IMR-90 (cell line): ENCODE measurements around the gene STX1B. TPM values are rescaled to one million over a fixed set of nuclear protein-coding genes. Genes with fewer than 3 reads are reported as not detected.

Experiments
- ATAC-seq: fragments of 200-7000 bp; cut with Tn5 transposase; 2 replicates; pipeline ENCODE4 v1.9.1; 2020; ENCODE audit warnings: low read depth, mild to moderate bottlenecking, moderate library complexity
- BruUV-seq: library from RNA; stranded (reverse); fragments of 400-500 nt; replicated peaks from 2 replicates; lab custom pipeline; 2021; lab: Mats Ljungman, UMichigan
- CTCF ChIA-PET: fragments of 300-600 bp; formaldehyde crosslinking; extraction: SDS; loops from one replicate; lab custom pipeline; 2021; ENCODE audit warnings: antibody characterized with exemption; lab: Yijun Ruan, JAX
- POLR2A ChIA-PET: fragments of 300-600 bp; sonication (Branson Sonifier 250); formaldehyde crosslinking; loops from one replicate; lab custom pipeline; 2022; ENCODE audit warnings: antibody characterized with exemption; ENCODE audit not compliant: unreplicated experiment; lab: Charles Lee
- DNase-seq: peaks from one replicate; pipeline ENCODE4 v3.0.0; 2013
- H2AFZ ChIP-seq: replicated peaks from 2 replicates; pipeline ENCODE3; 2013; ENCODE audit warnings: low read length, mild to moderate bottlenecking; ENCODE audit not compliant: poor library complexity
- H2AK5ac ChIP-seq: 2 replicates; pipeline ENCODE4 v1.6.1; 2013; ENCODE audit warnings: low read depth, low read length, inconsistent platforms
- H2AK9ac ChIP-seq: replicated peaks from 2 replicates; pipeline ENCODE3; 2013; ENCODE audit warnings: mild to moderate bottlenecking, low read depth, low read length, moderate library complexity; ENCODE audit not compliant: poor library complexity
- H2BK120ac ChIP-seq: 2 replicates; pipeline ENCODE4 v1.6.1; 2013; ENCODE audit warnings: low read depth, low read length, inconsistent platforms
- H2BK15ac ChIP-seq: 3 replicates; pipeline ENCODE4 v1.6.1; 2013; ENCODE audit warnings: low read depth, low read length, inconsistent platforms
- H2BK20ac ChIP-seq: 2 replicates; pipeline ENCODE4 v1.6.1; 2013; ENCODE audit warnings: low read depth, mild to moderate bottlenecking, inconsistent platforms, low read length, moderate library complexity
- H2BK5ac ChIP-seq: 2 replicates; pipeline ENCODE4 v1.6.1; 2013; ENCODE audit warnings: mild to moderate bottlenecking, low read depth, low read length, inconsistent platforms; ENCODE audit not compliant: poor library complexity, severe bottlenecking
- H3K14ac ChIP-seq: replicated peaks from 2 replicates; pipeline ENCODE4 v1.6.1; 2013; ENCODE audit warnings: low read depth, low read length, inconsistent platforms
- H3K18ac ChIP-seq: 2 replicates; pipeline ENCODE4 v1.6.1; 2013; ENCODE audit warnings: low read depth, low read length, control low read depth
- H3K23ac ChIP-seq: 2 replicates; pipeline ENCODE4 v1.6.1; 2013; ENCODE audit warnings: low read depth, low read length, inconsistent platforms
- H3K27ac ChIP-seq: 2 replicates; pipeline ENCODE4 v1.5.1; 2013; ENCODE audit warnings: mild to moderate bottlenecking, control low read depth, low read length; ENCODE audit not compliant: insufficient read depth
- H3K27me3 ChIP-seq: 2 replicates; pipeline ENCODE4 v1.6.1; 2013; ENCODE audit warnings: low read length; ENCODE audit not compliant: control insufficient read depth, insufficient read depth
- H3K36me3 ChIP-seq: 2 replicates; pipeline ENCODE4 v1.6.1; 2013; ENCODE audit warnings: low read length, mixed read lengths; ENCODE audit not compliant: control insufficient read depth, insufficient read depth
- H3K4ac ChIP-seq: 2 replicates; pipeline ENCODE4 v1.6.1; 2013; ENCODE audit warnings: low read depth, low read length, inconsistent platforms
- H3K4me1 ChIP-seq: 2 replicates; pipeline ENCODE4 v1.6.1; 2013; ENCODE audit warnings: low read length, mixed read lengths; ENCODE audit not compliant: control insufficient read depth, insufficient read depth
- H3K4me2 ChIP-seq: 2 replicates; pipeline ENCODE4 v1.6.1; 2013; ENCODE audit warnings: low read depth, mild to moderate bottlenecking, control low read depth, low read length, moderate library complexity
- H3K4me3 ChIP-seq: 2 replicates; pipeline ENCODE4 v1.5.1; 2013; ENCODE audit warnings: low read depth, mild to moderate bottlenecking, control low read depth, low read length, moderate library complexity; ENCODE audit not compliant: insufficient read depth
- H3K56ac ChIP-seq: 2 replicates; pipeline ENCODE4 v1.6.1; 2013; ENCODE audit warnings: low read length, inconsistent platforms; ENCODE audit not compliant: insufficient read depth; ENCODE audit errors: extremely low read depth
- H3K79me1 ChIP-seq, 2 experiments: 2 replicates each; pipeline ENCODE4 v1.6.1; 2013; ENCODE audit warnings: low read length in 2 of 2, inconsistent platforms in 1 of 2, low read depth in 1 of 2
- H3K9ac ChIP-seq: 2 replicates; pipeline ENCODE4 v1.6.1; 2013; ENCODE audit warnings: low read depth, low read length, control low read depth
- H3K9me1 ChIP-seq: 2 replicates; pipeline ENCODE4 v1.6.1; 2013; ENCODE audit warnings: low read length, inconsistent platforms; ENCODE audit not compliant: insufficient read depth
- H3K9me3 ChIP-seq: 2 replicates; pipeline ENCODE4 v1.6.1; 2013; ENCODE audit warnings: low read length; ENCODE audit not compliant: control insufficient read depth, insufficient read depth
- H4K20me1 ChIP-seq: 2 replicates; pipeline ENCODE4 v1.6.1; 2013; ENCODE audit warnings: low read length, inconsistent platforms; ENCODE audit not compliant: insufficient read depth
- H4K5ac ChIP-seq: 2 replicates; pipeline ENCODE4 v1.6.1; 2013; ENCODE audit warnings: mild to moderate bottlenecking, low read depth, low read length, control low read depth
- H4K8ac ChIP-seq, 2 experiments: 2 replicates each; pipeline ENCODE4 v1.6.1; 2013; ENCODE audit warnings: low read depth in 2 of 2, low read length in 2 of 2, control low read depth in 1 of 2, inconsistent platforms in 1 of 2
- H4K91ac ChIP-seq: 2 replicates; pipeline ENCODE4 v1.6.1; 2013; ENCODE audit warnings: low read depth, low read length, inconsistent platforms; ENCODE audit not compliant: insufficient read depth
- CEBPB ChIP-seq: IDR thresholded peaks from 2 replicates; pipeline ENCODE4 v1.6.1; 2012; ENCODE audit warnings: low read depth, low read length, improper control_type of control experiment
- CTCF ChIP-seq: conservative IDR thresholded peaks from 2 replicates; pipeline ENCODE4 v1.5.1; 2012; ENCODE audit warnings: mild to moderate bottlenecking, low read depth, low read length, improper control_type of control experiment
- FOS ChIP-seq: fragments of 150-350 bp; IDR thresholded peaks from 2 replicates; pipeline ENCODE4 v1.6.1; 2016; ENCODE audit warnings: low read depth, low read length
- MAFK ChIP-seq: IDR thresholded peaks from 2 replicates; pipeline ENCODE4 v1.6.1; 2012; ENCODE audit warnings: low read depth, low read length, improper control_type of control experiment
- NFE2L2 ChIP-seq: fragments of 150-350 bp; IDR thresholded peaks from 2 replicates; pipeline ENCODE4 v1.6.1; 2016; ENCODE audit warnings: low read depth, mild to moderate bottlenecking, low read length
- RAD21 ChIP-seq: IDR thresholded peaks from 2 replicates; pipeline ENCODE4 v1.6.1; 2012; ENCODE audit warnings: low read length, improper control_type of control experiment
- RCOR1 ChIP-seq: IDR thresholded peaks from 2 replicates; pipeline ENCODE4 v1.6.1; 2012; ENCODE audit warnings: mild to moderate bottlenecking, low read length, improper control_type of control experiment; ENCODE audit not compliant: insufficient replicate concordance
- SMC3 ChIP-seq: fragments of 150-350 bp; IDR thresholded peaks from 2 replicates; pipeline ENCODE4 v1.6.1; 2016; ENCODE audit warnings: low read depth, mild to moderate bottlenecking, antibody characterized with exemption, low read length, moderate library complexity
- WGBS, 2 experiments: methylation state at CpG; one replicate each; pipeline versions ENCODE4 v1.1.5 to v1.1.7; 2013; ENCODE audit warnings: missing lambda C conversion rate in 2 of 2; ENCODE audit not compliant: insufficient read length in 1 of 2; ENCODE audit errors: extremely low coverage in 2 of 2; 5-methylcytosine and 5-hydroxymethylcytosine counted together
- dilution Hi-C: fragments of 300-500 bp; cut with HindIII; formaldehyde crosslinking; loops from one replicate; pipeline ENCODE4 v1.14.3; 2018; ENCODE audit warnings: low sequenced_read_pairs; ENCODE audit not compliant: unreplicated experiment
- in situ Hi-C: fragments of 300-500 bp; cut with MboI; formaldehyde crosslinking; loops from 3 replicates; pipeline ENCODE4 v1.14.3; 2019; ENCODE audit warnings: low sequenced_read_pairs, inconsistent platforms, mixed read lengths
- intact Hi-C: fragments of 100-400 bp; cut with micrococcal nuclease; formaldehyde crosslinking; loops from 2 replicates; pipeline ENCODE4 v1.10.0; 2022
- polyA plus RNA-seq, 3 experiments: library from polyadenylated mRNA; depleted of rRNA; stranded (reverse); fragments of >200 nt; gene quantifications; 2 replicates each; pipeline ENCODE4 v1.2.3, GENCODE V29; 2012; ENCODE audit warnings: low replicate concordance in 1 of 3
- total RNA-seq: library from RNA; depleted of rRNA; stranded (reverse); fragments of >200 nt; gene quantifications from 2 replicates; pipeline ENCODE4 v1.2.3, GENCODE V29; 2012
- TF ChIP-seq, protein P1 (sequence below): fragments of 150-350 bp; IDR thresholded peaks from 2 replicates; pipeline ENCODE4 v1.6.1; 2017; ENCODE audit warnings: mild to moderate bottlenecking, antibody characterized with exemption, low read length, low read depth

The STX1B gene
- total and polyA plus RNA-seq, 2 of the 4 experiments (the other 2 are of a cell fraction) = 3.9 to 14.9 TPM

GRCh38 chr16:31043898-31044481 is 33.6 kb upstream of the STX1B start:
- Histone ChIP-seq H2AK5ac (no peak overlapping the region), H2BK120ac (no peak overlapping the region), H3K23ac (no peak overlapping the region), H3K18ac (no peak overlapping the region), H3K27ac (no peak overlapping the region), H2BK15ac (no peak overlapping the region), H2BK5ac (no peak overlapping the region), H3K79me1 (no peaks in the 10 kb centered on the region; a peak in 1 of 4 replicates), H2BK20ac (no peak overlapping the region), H3K4me2 (no peak overlapping the region), H3K9me3 (no peaks in the 10 kb centered on the region), H3K36me3 (peaks cover 24% of the 10 kb centered on the region), H3K14ac (no peak overlapping the region), H3K56ac (no peak overlapping the region), H4K20me1 (peaks cover 3% of the 10 kb centered on the region), H4K91ac (no peak overlapping the region), H3K27me3 (no peaks in the 10 kb centered on the region), H4K5ac (no peak overlapping the region), H2AK9ac (no peak overlapping the region), H4K8ac (no peak overlapping the region), H3K4me1 (0 out of 2 replicates have a peak, but pooled peaks cover 2% of the 10 kb centered on the region), H2AFZ (no peak overlapping the region), H3K4ac (no peak overlapping the region), H3K9me1 (no peaks in the 10 kb centered on the region; the same call in 1 of the 2 replicates), H3K9ac (no peak overlapping the region), H3K4me3 (no peak overlapping the region)
- no peak for ATAC-seq
- TF ChIP-seq, protein P1, sequence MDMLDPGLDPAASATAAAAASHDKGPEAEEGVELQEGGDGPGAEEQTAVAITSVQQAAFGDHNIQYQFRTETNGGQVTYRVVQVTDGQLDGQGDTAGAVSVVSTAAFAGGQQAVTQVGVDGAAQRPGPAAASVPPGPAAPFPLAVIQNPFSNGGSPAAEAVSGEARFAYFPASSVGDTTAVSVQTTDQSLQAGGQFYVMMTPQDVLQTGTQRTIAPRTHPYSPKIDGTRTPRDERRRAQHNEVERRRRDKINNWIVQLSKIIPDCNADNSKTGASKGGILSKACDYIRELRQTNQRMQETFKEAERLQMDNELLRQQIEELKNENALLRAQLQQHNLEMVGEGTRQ = no peak
- TF ChIP-seq CTCF (no peak), NFE2L2 (no peak), MAFK (no peak), RAD21 (no peak), CEBPB (no peak), FOS (no peak), SMC3 (no peak), RCOR1 (no peak)
- ChIA-PET CTCF (no interaction called here), POLR2A (no interaction called here)
- DNase-seq = no peak
- no TSS peak for BruUV-seq
- dilution Hi-C loops (no loop called here), in situ Hi-C loops (no loop called here), intact Hi-C loops (no loop called here)
- no CpG with 5 or more reads among the region's 4 CpGs for WGBS, 2 experiments
